GM12865 (cell line): ENCODE results near the gene CACNA2D1.

Source experiments
- DNase-seq: peaks from one replicate; pipeline ENCODE4 v3.0.0; 2010; ENCODE audit warnings: low read depth
- H3K4me3 ChIP-seq: 2 replicates; pipeline ENCODE4 v1.5.1; 2011; ENCODE audit warnings: mild to moderate bottlenecking, low read depth, low read length, control low read depth
- TF ChIP-seq, protein P1 (sequence below): IDR thresholded peaks from 2 replicates; pipeline ENCODE4 v1.5.1; 2011; ENCODE audit warnings: low read length, control low read depth, low read depth, inconsistent platforms; ENCODE audit not compliant: insufficient read depth; ENCODE audit errors: missing control alignments

CACNA2D1 gene

DNA sequence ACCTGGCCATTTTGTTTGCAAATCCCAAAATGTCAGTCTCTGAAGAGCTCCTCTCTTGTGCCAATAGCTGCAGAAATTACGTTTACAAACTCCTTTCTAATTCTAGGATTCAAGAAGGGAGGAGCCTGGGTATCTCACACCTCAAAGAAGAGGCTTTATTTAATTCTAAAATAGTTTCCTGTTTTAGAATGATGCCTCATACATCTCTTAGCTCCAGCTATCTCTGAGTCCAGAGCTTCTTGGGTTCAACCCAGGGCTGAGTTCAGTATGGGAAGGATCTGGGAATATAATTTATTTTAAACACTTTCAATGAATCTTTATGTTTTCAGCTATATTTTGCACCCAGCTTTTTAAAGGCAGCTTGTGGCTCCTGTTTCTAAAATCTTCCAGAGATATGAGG lies 150.1 kb downstream of the CACNA2D1 start:
- DNase-seq: no peak
- no peak overlapping the region for H3K4me3 ChIP-seq
- TF ChIP-seq, protein P1, sequence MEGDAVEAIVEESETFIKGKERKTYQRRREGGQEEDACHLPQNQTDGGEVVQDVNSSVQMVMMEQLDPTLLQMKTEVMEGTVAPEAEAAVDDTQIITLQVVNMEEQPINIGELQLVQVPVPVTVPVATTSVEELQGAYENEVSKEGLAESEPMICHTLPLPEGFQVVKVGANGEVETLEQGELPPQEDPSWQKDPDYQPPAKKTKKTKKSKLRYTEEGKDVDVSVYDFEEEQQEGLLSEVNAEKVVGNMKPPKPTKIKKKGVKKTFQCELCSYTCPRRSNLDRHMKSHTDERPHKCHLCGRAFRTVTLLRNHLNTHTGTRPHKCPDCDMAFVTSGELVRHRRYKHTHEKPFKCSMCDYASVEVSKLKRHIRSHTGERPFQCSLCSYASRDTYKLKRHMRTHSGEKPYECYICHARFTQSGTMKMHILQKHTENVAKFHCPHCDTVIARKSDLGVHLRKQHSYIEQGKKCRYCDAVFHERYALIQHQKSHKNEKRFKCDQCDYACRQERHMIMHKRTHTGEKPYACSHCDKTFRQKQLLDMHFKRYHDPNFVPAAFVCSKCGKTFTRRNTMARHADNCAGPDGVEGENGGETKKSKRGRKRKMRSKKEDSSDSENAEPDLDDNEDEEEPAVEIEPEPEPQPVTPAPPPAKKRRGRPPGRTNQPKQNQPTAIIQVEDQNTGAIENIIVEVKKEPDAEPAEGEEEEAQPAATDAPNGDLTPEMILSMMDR: no peak

DNA sequence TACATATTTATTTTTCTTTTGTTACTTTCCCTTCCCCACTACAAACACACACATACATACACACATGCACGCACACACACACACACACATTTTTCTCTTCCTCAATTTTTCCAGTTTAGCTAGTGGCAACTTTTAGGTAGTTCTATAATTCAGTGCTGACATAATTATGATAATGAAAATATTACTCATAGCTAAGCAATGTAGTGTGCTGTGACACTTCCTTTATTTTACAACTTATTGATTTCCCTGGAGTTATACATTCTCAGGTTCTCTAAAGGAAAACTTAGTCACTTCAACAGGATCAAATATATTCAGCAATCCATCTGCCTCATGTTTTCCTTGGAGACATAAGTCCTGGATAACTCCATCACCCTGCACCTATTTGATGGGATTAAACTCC lies 151.6 kb downstream of the CACNA2D1 start:
- DNase-seq: no peak
- TF ChIP-seq, protein P1: no peak
- H3K4me3 ChIP-seq: no peak overlapping the region

DNA sequence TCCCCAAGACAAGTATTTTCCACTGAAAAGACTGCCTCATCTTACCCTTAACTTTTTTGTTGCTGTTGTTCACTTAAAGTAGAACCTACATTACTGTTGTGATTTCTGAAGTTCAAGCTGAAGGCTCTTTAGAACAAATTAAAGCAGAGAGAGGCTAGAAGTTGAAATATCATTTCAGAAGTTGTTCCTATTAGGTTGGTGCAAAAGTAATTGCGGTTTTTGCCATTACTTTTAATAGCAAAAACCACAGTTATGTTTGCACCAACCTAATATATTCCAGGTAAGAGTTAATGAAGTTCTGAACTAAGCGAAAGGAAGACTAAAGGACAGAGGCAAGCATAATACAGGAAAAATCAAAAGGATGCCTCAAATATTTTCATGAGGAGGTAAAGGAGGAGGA lies 153.7 kb downstream of the CACNA2D1 start:
- DNase-seq: no peak
- TF ChIP-seq, protein P1: no peak
- H3K4me3 ChIP-seq: no peak overlapping the region

DNA sequence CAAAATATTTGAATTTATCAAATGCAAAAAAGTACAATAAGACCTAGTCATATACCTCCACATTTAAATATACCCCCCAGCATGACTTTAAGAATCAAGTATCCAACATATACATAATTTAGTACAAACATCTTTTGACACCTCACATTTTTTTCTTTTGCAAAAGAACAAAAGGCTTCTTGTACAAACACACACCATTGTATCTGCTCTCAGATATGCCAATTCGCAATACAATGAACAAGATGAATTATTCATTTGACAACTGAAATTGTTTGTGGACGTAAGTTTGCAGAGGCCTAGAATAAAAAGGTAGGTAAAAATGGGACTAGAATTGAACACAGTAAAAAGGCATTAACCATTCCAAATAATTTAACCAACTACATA lies 154.4 kb downstream of the CACNA2D1 start:
- TF ChIP-seq, protein P1: no peak
- no peak for DNase-seq
- H3K4me3 ChIP-seq: no peak overlapping the region

DNA sequence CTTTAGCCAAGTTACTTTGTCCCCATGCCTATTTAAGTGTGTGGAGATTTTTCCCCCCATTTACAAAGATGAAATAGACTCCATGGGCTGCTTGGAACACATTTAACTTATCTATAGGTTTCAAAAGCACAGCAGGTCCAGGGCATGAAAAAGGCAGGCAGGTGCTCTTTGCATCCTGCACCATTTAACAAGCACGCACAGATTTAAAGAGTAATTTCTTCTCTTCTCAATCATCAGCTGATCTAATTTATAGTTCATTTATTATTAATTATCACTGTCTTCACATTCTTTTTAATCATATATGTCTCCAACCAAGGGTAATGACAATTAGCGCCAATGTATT lies 156.8 kb downstream of the CACNA2D1 start:
- TF ChIP-seq, protein P1: no peak
- no peak for DNase-seq
- no peak overlapping the region for H3K4me3 ChIP-seq

DNA sequence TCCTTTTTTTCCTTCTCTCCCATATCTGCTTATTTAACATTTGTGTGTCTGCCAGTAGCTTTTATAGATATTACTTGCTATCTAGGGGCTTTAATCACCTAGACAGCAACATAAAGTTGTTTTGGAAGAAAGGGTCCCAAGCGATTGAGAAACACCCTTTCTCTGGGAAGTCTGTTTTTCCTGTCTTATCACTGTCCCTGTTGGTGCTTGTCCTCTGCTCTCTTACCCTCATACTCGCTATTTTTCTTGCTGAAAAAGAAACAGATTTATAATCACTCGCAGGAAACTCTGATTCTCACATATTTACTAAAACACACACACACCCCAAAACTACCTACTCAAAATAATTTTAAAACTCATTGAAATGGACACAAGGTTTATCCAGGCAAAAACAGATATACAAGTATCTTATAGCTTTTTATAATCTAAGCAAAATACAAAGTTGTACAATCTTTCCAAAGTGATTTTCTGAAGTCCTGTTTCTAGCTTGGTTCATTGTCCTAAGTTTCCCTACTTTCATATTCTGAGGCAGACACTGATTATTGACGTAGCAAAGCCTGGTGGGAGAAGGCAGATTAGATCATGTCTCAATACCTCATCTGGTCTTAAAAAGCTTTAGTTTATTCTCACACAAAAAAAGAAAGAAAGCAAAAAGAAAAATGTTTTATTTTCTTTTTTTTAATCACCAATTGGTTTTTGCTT lies 157.3 kb downstream of the CACNA2D1 start:
- TF ChIP-seq, protein P1: no peak
- no peak for DNase-seq
- H3K4me3 ChIP-seq: no peak overlapping the region

DNA sequence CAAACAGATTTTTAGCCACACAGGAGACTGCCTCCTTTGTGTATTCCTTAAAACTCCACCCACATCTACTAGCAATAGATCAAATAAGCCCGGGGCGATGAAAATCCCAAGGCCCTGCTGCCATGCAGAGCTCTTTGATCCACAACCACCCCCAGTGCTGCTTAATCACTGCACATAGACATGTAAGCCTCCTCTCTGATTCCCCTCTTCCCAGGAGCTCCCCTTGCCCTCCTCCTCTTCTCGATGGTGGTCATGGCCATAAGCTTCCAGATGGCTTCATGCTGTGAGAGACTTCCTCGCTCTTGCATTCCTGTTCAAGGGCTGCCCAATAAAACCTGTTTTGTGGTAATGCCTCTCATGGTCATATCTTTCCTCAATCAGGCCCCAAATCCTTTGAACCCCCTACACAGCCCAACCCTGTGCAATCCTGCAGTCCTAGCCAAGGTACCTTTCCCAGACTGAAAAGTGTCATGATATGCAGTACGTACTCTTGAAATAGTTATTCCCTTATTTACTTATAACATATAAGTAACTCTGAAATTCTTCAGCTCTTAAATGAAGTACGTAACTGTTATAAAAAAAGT lies 158.5 kb downstream of the CACNA2D1 start:
- TF ChIP-seq, protein P1: no peak
- DNase-seq: no peak
- H3K4me3 ChIP-seq: no peak overlapping the region
